Lung (tissue), 12 donors: ENCODE data around the gene VTCN1. TPM values are rescaled to one million over a fixed set of nuclear protein-coding genes. Genes with fewer than 3 reads are reported as not detected.
A peak's percentile ranks its signal among the peaks of the same experiment; 100 is the strongest.

Experiments
- ATAC-seq: fragments of 200-7000 bp; cut with Tn5 transposase; one replicate; pipeline ENCODE4 v1.9.1; 2020; ENCODE audit warnings: moderate number of reproducible peaks; ENCODE audit not compliant: insufficient read depth, low FRiP score
- DNase-seq, 3 donors: peaks; one replicate each; pipeline ENCODE4 v3.0.0-alpha.2; 2013 to 2017
- H3K27ac ChIP-seq, 2 donors: one replicate each; pipeline ENCODE4 v1.5.1; 2013; ENCODE audit warnings: mild to moderate bottlenecking in 2 of 2, moderate library complexity in 2 of 2, control low read depth in 1 of 2, inconsistent platforms in 1 of 2, low read depth in 1 of 2, low read length in 1 of 2
- H3K27me3 ChIP-seq, 3 donors: one replicate each; pipeline ENCODE4 v1.5.1; 2013; ENCODE audit warnings: low read length in 2 of 3; ENCODE audit not compliant: control insufficient read depth in 3 of 3, insufficient read depth in 3 of 3
- H3K36me3 ChIP-seq, 4 donors: one replicate each; pipeline ENCODE4 v1.5.1; 2013; ENCODE audit warnings: low read length in 4 of 4, mild to moderate bottlenecking in 1 of 4, moderate library complexity in 1 of 4; ENCODE audit not compliant: control insufficient read depth in 4 of 4, insufficient read depth in 4 of 4
- H3K4me1 ChIP-seq, 5 donors: one replicate each; pipeline ENCODE4 v1.5.1; 2013; ENCODE audit warnings: low read length in 5 of 5, mild to moderate bottlenecking in 2 of 5, moderate library complexity in 1 of 5; ENCODE audit not compliant: control insufficient read depth in 5 of 5, insufficient read depth in 5 of 5
- H3K4me3 ChIP-seq: one replicate; pipeline ENCODE4 v1.5.1; 2013; ENCODE audit warnings: mild to moderate bottlenecking, control low read depth, moderate library complexity
- H3K9ac ChIP-seq, 2 donors: one replicate each; pipeline ENCODE4 v1.5.1; 2013; ENCODE audit warnings: low read length in 2 of 2, control low read depth in 1 of 2; ENCODE audit not compliant: insufficient read depth in 1 of 2
- H3K9me3 ChIP-seq, 4 donors: one replicate each; pipeline ENCODE4 v1.5.1; 2013; ENCODE audit warnings: low read length in 3 of 4, mild to moderate bottlenecking in 1 of 4, moderate library complexity in 1 of 4; ENCODE audit not compliant: control insufficient read depth in 4 of 4, insufficient read depth in 3 of 4
- CTCF ChIP-seq: IDR thresholded peaks from 2 replicates; pipeline ENCODE4 v1.5.1; 2012; ENCODE audit warnings: mild to moderate bottlenecking; ENCODE audit errors: control extremely low read depth, extremely low read depth
- WGBS, 2 donors: extraction: QIAGEN DNeasy Blood & Tissue Kit; methylation state at CpG; one replicate each; pipeline ENCODE4 v1.1.7; 2013; 5-methylcytosine and 5-hydroxymethylcytosine counted together
- polyA plus RNA-seq, 2 donors: library from polyadenylated mRNA; stranded (reverse); fragments of 200-250 nt; gene quantifications; one replicate each; pipeline ENCODE4 v1.2.1, GENCODE V29; 2013
- total RNA-seq, 2 donors: library from RNA; depleted of rRNA in 1 of 2; stranded (reverse); fragments of >200 nt in 1 of 2; gene quantifications; one replicate each; pipeline ENCODE4 v1.2.1, GENCODE V29; 2014 to 2021
- donor health status: control.
- donor health status: control.
- donor health status: Bipolar disorder and iron deficiency.
- donor health status: healthy.
- donor health status: DM: yes; HTN: yes; CAD: no.

VTCN1 gene
- total and polyA plus RNA-seq, 4 donors, result 0.45 to 3.9 (median 1.9) TPM

GRCh38 chr1:117112047-117112717 is 98.5 kb downstream of the VTCN1 start:
- H3K4me3 ChIP-seq, result no peak overlapping the region
- no peaks in the 10 kb centered on the region for H3K4me1 ChIP-seq
- H3K27ac ChIP-seq, result no peak overlapping the region
- DNase-seq (peak in 1 of 3 donors; percentile 57), ATAC-seq (no peak)
- peaks cover 4 to 27% (median 10%) of the 10 kb centered on the region in 4 donors for H3K36me3 ChIP-seq
- 83 to 93% methylated on average over 7 of the region's 7 CpGs for WGBS, 2 donors
- H3K9me3 ChIP-seq, result no peaks in the 10 kb centered on the region
- H3K27me3 ChIP-seq, result no peaks in the 10 kb centered on the region
- no peak overlapping the region for H3K9ac ChIP-seq
- TF ChIP-seq CTCF, result no peak

- H3K9me3 ChIP-seq, result no peaks in the 10 kb centered on the region
- H3K9ac ChIP-seq, result no peak overlapping the region
- peaks cover 4 to 27% (median 11%) of the 10 kb centered on the region in 4 donors for H3K36me3 ChIP-seq
- ATAC-seq (no peak), DNase-seq (no peak)
- no peak overlapping the region for H3K27ac ChIP-seq
- no peak for TF ChIP-seq CTCF
- 85 to 87% methylated on average over 2 of the region's 2 CpGs for WGBS, 2 donors
- no peaks in the 10 kb centered on the region for H3K4me1 ChIP-seq
- no peaks in the 10 kb centered on the region for H3K27me3 ChIP-seq
- no peak overlapping the region for H3K4me3 ChIP-seq
Observed at GRCh38 chr1:117110774-117111173, 100.0 kb downstream of the VTCN1 start.

GRCh38 chr1:117107364-117107763 is 103.4 kb downstream of the VTCN1 start:
- ATAC-seq (no peak), DNase-seq (no peak)
- Histone ChIP-seq H3K9me3 (no peaks in the 10 kb centered on the region), H3K27ac (no peak overlapping the region), H3K36me3 (peaks cover 4 to 14% (median 9%) of the 10 kb centered on the region in 4 donors), H3K4me1 (no peaks in the 10 kb centered on the region), H3K4me3 (no peak overlapping the region), H3K9ac (no peak overlapping the region), H3K27me3 (no peaks in the 10 kb centered on the region)
- no peak for TF ChIP-seq CTCF
- WGBS, 2 donors, result 88 to 93% methylated on average over 2 of the region's 2 CpGs

- H3K27ac ChIP-seq, result no peak overlapping the region
- peaks cover 4 to 18% (median 10%) of the 10 kb centered on the region in 4 donors for H3K36me3 ChIP-seq
- H3K4me1 ChIP-seq, result no peaks in the 10 kb centered on the region
- ATAC-seq (no peak), DNase-seq (no peak)
- H3K9me3 ChIP-seq, result no peaks in the 10 kb centered on the region
- no peak for TF ChIP-seq CTCF
- no peaks in the 10 kb centered on the region for H3K27me3 ChIP-seq
- H3K9ac ChIP-seq, result no peak overlapping the region
- WGBS, 2 donors, result 90 to 93% methylated on average over 2 of the region's 2 CpGs
- H3K4me3 ChIP-seq, result no peak overlapping the region
Observed at GRCh38 chr1:117106478-117106877, 104.2 kb downstream of the VTCN1 start.
